Endothelial cell of umbilical vein (primary cell): ENCODE measurements around the gene TBC1D9. TPM values are rescaled to one million over a fixed set of nuclear protein-coding genes. Genes with fewer than 3 reads are reported as not detected.

ENCODE experiments used
- BruUV-seq: library from RNA; stranded (reverse); fragments of 400-500 nt; replicated peaks from 2 replicates; lab custom pipeline; 2021; lab: Mats Ljungman, UMichigan
- CTCF ChIA-PET: fragments of 300-600, 350-600 bp; sonication (Branson Sonifier 250); formaldehyde crosslinking; loops from one replicate; lab custom pipeline; 2021; ENCODE audit warnings: antibody characterized with exemption, inconsistent platforms; lab: Charles Lee
- POLR2A ChIA-PET: fragments of 300-600, 350-600 bp; sonication (Branson Sonifier 250); formaldehyde crosslinking; loops from one replicate; lab custom pipeline; 2021; ENCODE audit warnings: antibody characterized with exemption, inconsistent platforms; lab: Charles Lee
- DNase-seq: peaks from one replicate; pipeline ENCODE4 v3.0.0-alpha.2; 2011; ENCODE audit warnings: low read depth, low spot score
- FAIRE-seq: peaks from 2 replicates; lab custom pipeline; 2011; peaks lifted over from hg19 to GRCh38; lab: Jason Lieb, UNC
- H2AFZ ChIP-seq: 2 replicates; pipeline ENCODE4 v1.6.0; 2012; ENCODE audit warnings: low read depth, low read length, control low read depth, inconsistent platforms
- H3K27ac ChIP-seq: 2 replicates; pipeline ENCODE4 v1.5.1; 2011; ENCODE audit warnings: low read depth, mild to moderate bottlenecking, control low read depth, low read length, moderate library complexity; ENCODE audit not compliant: insufficient read depth
- H3K27me3 ChIP-seq, 2 experiments: 2 replicates each; pipeline versions ENCODE4 v1.6.0 to v1.6.1; 2011; ENCODE audit warnings: low read length in 2 of 2, mixed read lengths in 1 of 2; ENCODE audit not compliant: control insufficient read depth in 2 of 2, insufficient read depth in 2 of 2
- H3K36me3 ChIP-seq, 2 experiments: 2 replicates in 1 of 2; 3 replicates in 1 of 2; pipeline ENCODE4 v1.5.1; 2011; ENCODE audit warnings: low read length in 2 of 2, mild to moderate bottlenecking in 1 of 2, moderate library complexity in 1 of 2; ENCODE audit not compliant: control insufficient read depth in 2 of 2, insufficient read depth in 2 of 2; ENCODE audit errors: extremely low read depth in 1 of 2
- H3K4me1 ChIP-seq: 3 replicates; pipeline ENCODE4 v1.5.1; 2011; ENCODE audit warnings: mild to moderate bottlenecking, low read length; ENCODE audit not compliant: control insufficient read depth, insufficient read depth; ENCODE audit errors: extremely low read depth
- H3K4me2 ChIP-seq: 2 replicates; pipeline ENCODE4 v1.6.1; 2011; ENCODE audit warnings: low read length, control low read depth, mixed read lengths; ENCODE audit not compliant: insufficient read depth
- H3K4me3 ChIP-seq, 3 experiments: fragments of 200-600 bp in 1 of 3; sonication (generic), shearing (Covaris generic) in 1 of 3; replicated peaks in 1 of 3; 2 replicates each; pipeline ENCODE4 v1.5.1; 2011 to 2016; ENCODE audit warnings: control low read depth in 3 of 3, low read length in 3 of 3, mild to moderate bottlenecking in 2 of 3, inconsistent platforms in 1 of 3, low read depth in 1 of 3, moderate library complexity in 1 of 3; ENCODE audit not compliant: insufficient read depth in 1 of 3
- H3K79me2 ChIP-seq: 2 replicates; pipeline ENCODE4 v1.6.0; 2012; ENCODE audit warnings: low read length, inconsistent platforms; ENCODE audit not compliant: control insufficient read depth, insufficient read depth
- H3K9ac ChIP-seq: replicated peaks from 2 replicates; pipeline ENCODE3; 2011; ENCODE audit warnings: low read length, control low read depth; ENCODE audit not compliant: insufficient read depth; ENCODE audit errors: extremely low read depth
- H3K9me1 ChIP-seq: replicated peaks from 3 replicates; pipeline ENCODE4 v1.6.0; 2011; ENCODE audit warnings: mild to moderate bottlenecking, low read length; ENCODE audit not compliant: control insufficient read depth, insufficient read depth; ENCODE audit errors: extremely low read depth
- H3K9me3 ChIP-seq: replicated peaks from 2 replicates; pipeline ENCODE4 v1.5.1; 2012; ENCODE audit warnings: low read length, inconsistent platforms; ENCODE audit not compliant: control insufficient read depth, insufficient read depth
- H4K20me1 ChIP-seq: replicated peaks from 2 replicates; pipeline ENCODE3; 2011; ENCODE audit warnings: mild to moderate bottlenecking, low read length; ENCODE audit not compliant: control insufficient read depth, insufficient read depth; ENCODE audit errors: extremely low read depth
- CTCF ChIP-seq, 2 donors: IDR thresholded peaks; 1 replicate in 1 of 2; 2 replicates in 1 of 2; pipeline ENCODE4 v1.5.1; 2011; ENCODE audit warnings: low read length in 2 of 2, mild to moderate bottlenecking in 2 of 2, moderate library complexity in 2 of 2, control low read depth in 1 of 2, inconsistent platforms in 1 of 2, low read depth in 1 of 2; ENCODE audit not compliant: insufficient read depth in 1 of 2; ENCODE audit errors: extremely low read depth in 1 of 2
- EZH2 ChIP-seq: IDR thresholded peaks from 2 replicates; pipeline ENCODE4 v1.6.1; 2012; ENCODE audit warnings: borderline replicate concordance, low read depth, mild to moderate bottlenecking, moderate library complexity, low read length, inconsistent platforms; ENCODE audit not compliant: severe bottlenecking
- FOS ChIP-seq: IDR thresholded peaks from 2 replicates; pipeline ENCODE4 v1.6.1; 2011; ENCODE audit warnings: mild to moderate bottlenecking, low read length, moderate library complexity, borderline replicate concordance; ENCODE audit not compliant: insufficient read depth
- GATA2 ChIP-seq: IDR thresholded peaks from 2 replicates; pipeline ENCODE4 v1.7.0; 2011; ENCODE audit warnings: low read depth, mild to moderate bottlenecking, moderate library complexity, mixed read lengths, low read length; ENCODE audit not compliant: insufficient read length, insufficient read depth
- JUN ChIP-seq: IDR thresholded peaks from 2 replicates; pipeline ENCODE4 v1.6.1; 2011; ENCODE audit warnings: borderline replicate concordance, low read depth; ENCODE audit not compliant: insufficient read length, insufficient read depth
- MAX ChIP-seq: IDR thresholded peaks from 2 replicates; pipeline ENCODE4 v1.6.1; 2011; ENCODE audit not compliant: insufficient read depth, insufficient read length
- MYC ChIP-seq: IDR thresholded peaks from one replicate; pipeline ENCODE4 v1.6.1; 2011; ENCODE audit warnings: mild to moderate bottlenecking, low read depth, low read length
- POLR2A ChIP-seq: IDR thresholded peaks from 2 replicates; pipeline ENCODE4 v1.6.1; 2012; ENCODE audit warnings: low read depth, mild to moderate bottlenecking, control low read depth, low read length
- POLR2AphosphoS5 ChIP-seq: IDR thresholded peaks from 2 replicates; pipeline ENCODE4 v1.6.1; 2012; ENCODE audit warnings: low read depth, mild to moderate bottlenecking, control low read depth, low read length, moderate library complexity; ENCODE audit not compliant: insufficient read depth
- dilution Hi-C: fragments of 300-500 bp; cut with MboI; formaldehyde crosslinking; loops from one replicate; pipeline ENCODE4 v1.15.0; 2019; ENCODE audit warnings: low sequenced_read_pairs; ENCODE audit not compliant: extremely low pct_ligation_motif_present
- intact Hi-C: fragments of 100-400 bp; cut with micrococcal nuclease; formaldehyde crosslinking; loops from one replicate; pipeline ENCODE4 v1.10.0; 2022
- polyA plus RNA-seq, 4 experiments: library from polyadenylated mRNA; depleted of rRNA in 3 of 4; stranded (reverse) in 3 of 4; unstranded in 1 of 4; fragments of >200 nt; gene quantifications; 2 replicates each; pipeline versions ENCODE4 v1.2.1 to v1.2.3, GENCODE V29; 2011 to 2012; ENCODE audit warnings: missing spikeins in 1 of 4
- total RNA-seq: library from RNA; stranded (reverse); gene quantifications from 2 replicates; pipeline ENCODE4 v1.2.3, GENCODE V29; 2021

Gene TBC1D9
- total and polyA plus RNA-seq, 2 donors (not counting 3 experiments of a cell fraction or from before 2014, with no cell fraction given): 21.7 to 45.3 TPM

- no peaks in the 10 kb centered on the region for H3K36me3 ChIP-seq
- FAIRE-seq (no peak), DNase-seq (peak; percentile 77)
- peak overlapping the region; percentile 13 for H3K9ac ChIP-seq
- CTCF ChIA-PET: interaction anchor here (1.3 kb wide), 1 partner anchor 9 kb away, joined by 6 read pairs; no protein-coding TSS in a partner anchor
- H3K9me1 ChIP-seq: no peaks in the 10 kb centered on the region
- H3K79me2 ChIP-seq: peaks cover 12% of the 10 kb centered on the region
- TF ChIP-seq POLR2A: no peak
- peak; percentile 79 for TF ChIP-seq JUN
- TF ChIP-seq FOS: peak; percentile 89
- peak; percentile 88 for TF ChIP-seq POLR2AphosphoS5
- TF ChIP-seq MYC: no peak
- no peak for TF ChIP-seq MAX
- no peak for TF ChIP-seq EZH2
- peak; percentile 96 for TF ChIP-seq GATA2
- no peak for TF ChIP-seq CTCF (IDR thresholded peaks at IDR 0.05; ENCODE audit: extremely low read depth in 1 of 2, insufficient read depth in 1 of 2, low read depth in 1 of 2, low read length in 2 of 2)
- H4K20me1 ChIP-seq: no peaks in the 10 kb centered on the region
- peaks cover 31% of the 10 kb centered on the region for H3K4me1 ChIP-seq
- dilution Hi-C loops (no loop called here), intact Hi-C loops (no loop called here)
- no TSS peak for BruUV-seq
- H3K27me3 ChIP-seq: no peaks in the 10 kb centered on the region
- no peak overlapping the region for H2AFZ ChIP-seq
- no peaks in the 10 kb centered on the region for H3K9me3 ChIP-seq
- H3K4me2 ChIP-seq: peak overlapping the region; percentile 50
- H3K27ac ChIP-seq: peak overlapping the region; percentile 58
- H3K4me3 ChIP-seq: no peak overlapping the region
- POLR2A ChIA-PET: no interaction called here
Measured at GRCh38 chr4:140726776-140727500, 29.2 kb downstream of the TBC1D9 start.
